Transverse colon (tissue), 4 donors: Measurements from ENCODE around the gene SLC37A1.

ENCODE experiments used
- EP300 ChIP-seq: sonication (generic); formaldehyde crosslinking; IDR thresholded peaks from one replicate; pipeline ENCODE4 v1.6.1; 2017; ENCODE audit warnings: antibody characterized with exemption, low read depth
- POLR2A ChIP-seq: fragments of 450-650 bp; IDR thresholded peaks from one replicate; pipeline ENCODE4 v1.6.1; 2016; ENCODE audit warnings: antibody characterized with exemption, mild to moderate bottlenecking, moderate library complexity
- POLR2AphosphoS5 ChIP-seq, 3 donors: sonication (generic); formaldehyde crosslinking; IDR thresholded peaks; one replicate each; pipeline ENCODE4 v1.6.1; 2016; ENCODE audit warnings: antibody characterized with exemption in 3 of 3
- TF ChIP-seq, protein P1 (sequence below), 5 experiments: fragments of 200-600 bp in 3 of 5; fragments of 450-650 bp in 2 of 5; sonication (generic) in 3 of 5; IDR thresholded peaks; 1 replicate in 2 of 5; 2 replicates in 3 of 5; pipeline ENCODE4 v1.5.1; 2016 to 2017; ENCODE audit warnings: antibody characterized with exemption in 5 of 5, inconsistent platforms in 3 of 5, mild to moderate bottlenecking in 2 of 5, moderate library complexity in 1 of 5

DNA sequence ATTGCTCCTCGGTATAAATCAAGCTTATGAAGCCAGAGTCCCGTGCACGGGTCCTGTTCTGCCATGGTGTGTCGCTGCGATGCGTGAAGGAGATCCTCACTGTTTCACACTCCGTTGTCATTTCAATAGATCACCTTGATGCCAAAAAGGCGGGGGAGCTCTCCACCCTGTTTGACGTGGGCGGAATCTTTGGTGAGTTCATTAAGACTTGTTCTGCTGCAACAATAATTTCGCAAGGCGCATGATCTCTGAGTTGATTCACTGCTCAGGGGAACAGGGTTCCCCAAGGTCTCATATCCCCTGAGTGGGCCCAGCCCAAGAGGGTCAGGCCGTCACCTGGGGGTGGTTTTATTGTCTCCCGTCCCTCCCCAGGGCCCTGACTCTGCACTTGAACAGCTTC lies 50.0 kb downstream of the SLC37A1 start:
- no peak for TF ChIP-seq POLR2A
- no peak for TF ChIP-seq POLR2AphosphoS5 (IDR thresholded peaks at IDR 0.05)
- TF ChIP-seq, protein P1, sequence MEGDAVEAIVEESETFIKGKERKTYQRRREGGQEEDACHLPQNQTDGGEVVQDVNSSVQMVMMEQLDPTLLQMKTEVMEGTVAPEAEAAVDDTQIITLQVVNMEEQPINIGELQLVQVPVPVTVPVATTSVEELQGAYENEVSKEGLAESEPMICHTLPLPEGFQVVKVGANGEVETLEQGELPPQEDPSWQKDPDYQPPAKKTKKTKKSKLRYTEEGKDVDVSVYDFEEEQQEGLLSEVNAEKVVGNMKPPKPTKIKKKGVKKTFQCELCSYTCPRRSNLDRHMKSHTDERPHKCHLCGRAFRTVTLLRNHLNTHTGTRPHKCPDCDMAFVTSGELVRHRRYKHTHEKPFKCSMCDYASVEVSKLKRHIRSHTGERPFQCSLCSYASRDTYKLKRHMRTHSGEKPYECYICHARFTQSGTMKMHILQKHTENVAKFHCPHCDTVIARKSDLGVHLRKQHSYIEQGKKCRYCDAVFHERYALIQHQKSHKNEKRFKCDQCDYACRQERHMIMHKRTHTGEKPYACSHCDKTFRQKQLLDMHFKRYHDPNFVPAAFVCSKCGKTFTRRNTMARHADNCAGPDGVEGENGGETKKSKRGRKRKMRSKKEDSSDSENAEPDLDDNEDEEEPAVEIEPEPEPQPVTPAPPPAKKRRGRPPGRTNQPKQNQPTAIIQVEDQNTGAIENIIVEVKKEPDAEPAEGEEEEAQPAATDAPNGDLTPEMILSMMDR (IDR thresholded peaks at IDR 0.05), result no peak
- TF ChIP-seq EP300, result no peak
